NCI-H146 treated with DMSO at 0.1 percent for 48 hours (cell line): ENCODE measurements around the gene LIG3.
"Not testable (repeated sequence)": the region's sequence is repeated elsewhere in the genome, so short reads cannot be mapped to it uniquely, and the experiment has no call there.

ENCODE experiments used
- DNase-seq: peaks from one replicate; lab custom pipeline; 2025; ENCODE audit not compliant: unreplicated experiment; lab: John Stamatoyannopoulos, UW

The LIG3 gene

DNA sequence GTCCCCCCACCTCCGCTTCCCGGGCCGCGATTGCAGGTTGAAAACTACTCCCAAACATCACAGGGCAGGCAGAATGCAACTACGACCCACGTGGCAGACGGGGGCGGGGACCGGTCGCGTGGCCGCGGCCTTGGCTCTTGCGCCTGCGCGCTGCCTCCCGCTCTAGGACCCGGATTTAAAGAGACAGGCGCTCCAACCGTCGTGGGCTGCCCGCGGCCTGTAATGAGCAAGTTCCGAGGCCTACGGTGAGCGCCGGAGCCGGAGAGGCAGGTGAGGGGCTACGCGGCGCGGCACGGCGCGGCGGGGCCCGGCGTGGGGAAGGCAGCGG is at the start of gene LIG3:
Gene LIG3 (plus strand): TSS at position 160 of the 328 bp plus-strand sequence. CDS start 2,494 bp downstream, outside the sequence.
- peak; percentile 79 for DNase-seq

DNA sequence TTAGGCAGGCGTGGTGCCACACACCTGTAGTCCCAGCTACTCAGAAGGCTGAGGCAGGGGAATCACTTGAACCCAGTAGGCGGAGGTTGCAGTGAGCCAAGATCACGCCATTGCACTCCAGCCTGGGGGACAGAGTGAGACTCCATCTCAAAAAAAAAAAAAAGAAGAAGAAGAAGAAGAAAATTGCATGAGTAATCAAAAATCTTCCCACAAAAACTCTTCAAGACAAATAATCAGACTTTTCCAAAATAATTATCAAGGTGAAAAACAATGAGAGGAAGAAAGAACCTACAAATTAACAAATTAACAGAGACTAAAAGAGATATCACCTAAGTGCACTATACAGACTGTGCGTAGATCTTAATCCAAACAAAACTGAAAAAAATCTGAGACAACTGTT is 29.5 kb upstream of the LIG3 start:
- DNase-seq, result not testable (repeated sequence)

DNA sequence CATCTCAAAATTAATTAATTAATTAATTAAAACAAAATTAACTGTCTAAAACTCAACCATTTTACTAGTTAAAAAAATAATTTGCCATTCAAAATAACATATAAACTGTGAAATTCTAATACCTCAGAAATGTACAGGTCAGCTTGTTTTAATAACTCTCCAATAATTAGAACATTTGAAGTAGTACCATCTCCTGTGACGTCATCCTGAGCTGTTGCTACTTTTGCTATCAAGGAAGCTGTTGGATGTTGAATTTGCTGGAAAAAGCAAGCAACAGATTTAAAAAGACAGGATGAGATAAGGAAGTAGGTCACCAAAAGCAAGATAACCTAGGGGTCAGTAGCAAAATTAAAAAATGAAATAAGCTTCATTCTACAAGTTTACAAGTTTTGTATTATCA is 21.9 kb upstream of the LIG3 start:
- no peak for DNase-seq

DNA sequence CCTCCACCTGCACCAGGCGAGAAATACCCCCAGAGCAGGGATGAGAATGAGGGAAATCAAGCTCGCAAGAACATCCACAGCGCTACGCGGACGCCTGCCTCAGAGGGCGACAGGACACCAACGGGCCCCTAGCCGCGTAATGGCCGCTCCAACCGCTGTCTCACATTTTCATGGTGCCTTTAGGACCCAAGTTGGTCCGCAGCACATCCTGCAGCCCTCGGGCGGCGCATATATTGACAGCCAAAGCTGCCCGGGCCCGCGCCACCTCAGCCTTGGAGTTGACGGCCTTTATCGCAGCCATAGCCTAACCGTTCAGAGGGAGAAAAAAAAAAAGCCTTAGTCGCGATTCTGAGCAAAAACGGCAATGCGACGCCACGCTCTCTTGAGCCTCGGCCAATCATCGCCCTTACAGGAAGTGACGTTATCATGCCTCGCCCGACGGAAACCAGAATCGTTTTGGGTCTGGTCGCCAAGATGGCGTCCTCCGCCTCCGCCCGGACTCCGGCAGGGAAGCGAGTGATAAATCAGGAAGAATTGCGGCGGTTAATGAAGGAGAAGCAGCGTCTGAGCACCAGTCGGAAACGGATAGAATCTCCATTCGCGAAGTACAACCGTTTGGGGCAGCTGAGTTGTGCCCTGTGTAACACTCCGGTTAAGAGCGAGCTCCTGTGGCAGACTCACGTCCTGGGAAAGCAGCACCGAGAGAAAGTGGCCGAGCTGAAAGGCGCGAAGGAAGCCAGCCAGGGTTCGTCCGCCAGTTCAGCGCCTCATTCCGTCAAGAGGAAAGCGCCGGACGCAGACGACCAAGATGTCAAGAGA is 19.0 kb upstream of the LIG3 start, which contains the start of the genes CCT6B and ZNF830:
Gene CCT6B (minus strand): TSS at position 368 of the 819 bp plus-strand sequence. CDS start 67 bp downstream, at position 301.
Gene ZNF830 (plus strand): TSS at position 448 of the 819 bp plus-strand sequence. CDS start 27 bp downstream, at position 475.
- DNase-seq, result peak; percentile 75

DNA sequence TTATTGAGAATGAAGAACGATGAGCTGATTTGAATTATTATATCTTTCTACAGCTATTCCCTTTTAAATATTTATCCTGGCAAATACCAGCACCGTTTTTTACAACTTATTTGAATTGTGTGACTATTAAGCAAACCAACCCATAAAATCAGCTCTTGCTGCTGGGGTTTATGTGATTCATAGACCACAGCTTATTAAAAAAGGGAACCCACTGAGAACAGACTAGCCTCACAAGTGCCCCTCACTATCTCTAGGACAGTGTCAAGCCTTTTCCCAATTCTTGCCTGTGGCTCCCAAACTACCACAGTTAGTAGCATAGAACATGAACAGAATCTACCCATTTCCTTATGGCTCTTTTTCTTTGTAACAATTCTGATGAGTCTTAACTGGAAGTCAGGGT is 6.1 kb upstream of the LIG3 start:
- DNase-seq, result no peak

DNA sequence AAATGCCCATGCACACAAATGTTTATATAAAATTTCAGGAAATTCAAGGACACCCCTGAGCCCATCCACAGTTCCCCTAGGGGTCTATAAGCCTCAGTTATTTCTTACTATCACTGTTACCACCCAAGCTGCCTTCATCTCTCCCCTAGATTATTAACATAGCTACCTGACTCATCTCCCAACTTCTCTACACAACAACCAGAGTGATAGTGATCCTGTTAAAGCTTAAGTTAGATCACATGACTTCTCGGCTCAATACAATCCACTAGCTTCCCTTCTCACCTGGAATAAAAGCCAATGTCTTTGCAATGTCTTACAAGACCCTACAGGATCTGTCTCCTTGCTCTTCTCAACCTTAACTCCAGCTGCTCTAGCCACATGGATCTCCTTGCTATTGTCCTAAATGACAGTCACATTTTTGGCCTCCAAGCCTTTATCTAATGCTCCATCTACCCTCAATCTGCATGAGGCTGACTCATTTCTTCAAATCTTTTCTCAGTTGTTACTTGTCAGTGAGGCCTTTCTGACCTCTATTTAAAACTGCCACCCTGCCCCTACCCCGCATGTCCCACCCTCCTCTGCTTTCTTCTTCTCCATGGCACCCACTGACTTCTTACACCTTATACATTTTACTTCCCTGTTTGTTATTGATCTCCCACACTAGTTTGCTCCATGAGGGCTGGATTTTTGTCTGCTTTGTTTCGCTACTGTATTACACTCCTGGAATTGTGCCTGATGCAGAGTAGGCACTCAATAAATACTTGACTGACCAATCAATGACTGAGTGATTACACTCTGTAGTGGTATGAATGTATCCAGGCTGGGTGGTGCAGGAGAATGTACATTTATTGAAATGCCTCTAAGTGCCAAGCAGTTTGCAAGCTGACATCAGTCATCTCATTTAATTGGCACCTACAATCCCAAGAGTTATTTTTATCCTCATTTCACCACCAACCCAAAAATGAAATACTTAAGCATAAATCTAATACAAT is 5.2 kb upstream of the LIG3 start:
- DNase-seq, result no peak

DNA sequence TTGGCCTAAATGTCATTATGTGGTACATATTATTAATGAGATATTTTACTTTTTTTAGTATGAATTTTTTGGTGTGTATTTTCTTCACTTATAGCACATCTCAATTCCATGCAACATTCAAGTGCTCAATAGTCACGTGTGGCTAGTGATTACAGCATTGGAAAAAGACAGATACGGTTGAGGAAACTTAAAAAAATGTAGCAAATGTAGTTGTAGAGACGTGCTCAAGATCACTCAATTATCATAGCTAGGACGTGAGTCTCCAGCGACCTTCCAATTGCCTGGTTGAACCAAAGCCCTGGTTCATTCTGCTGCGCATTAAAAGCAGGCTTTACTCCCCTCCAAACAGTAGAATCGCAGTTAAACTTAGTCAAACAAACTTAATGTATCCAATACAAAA is 1.2 kb upstream of the LIG3 start:
- no peak for DNase-seq

DNA sequence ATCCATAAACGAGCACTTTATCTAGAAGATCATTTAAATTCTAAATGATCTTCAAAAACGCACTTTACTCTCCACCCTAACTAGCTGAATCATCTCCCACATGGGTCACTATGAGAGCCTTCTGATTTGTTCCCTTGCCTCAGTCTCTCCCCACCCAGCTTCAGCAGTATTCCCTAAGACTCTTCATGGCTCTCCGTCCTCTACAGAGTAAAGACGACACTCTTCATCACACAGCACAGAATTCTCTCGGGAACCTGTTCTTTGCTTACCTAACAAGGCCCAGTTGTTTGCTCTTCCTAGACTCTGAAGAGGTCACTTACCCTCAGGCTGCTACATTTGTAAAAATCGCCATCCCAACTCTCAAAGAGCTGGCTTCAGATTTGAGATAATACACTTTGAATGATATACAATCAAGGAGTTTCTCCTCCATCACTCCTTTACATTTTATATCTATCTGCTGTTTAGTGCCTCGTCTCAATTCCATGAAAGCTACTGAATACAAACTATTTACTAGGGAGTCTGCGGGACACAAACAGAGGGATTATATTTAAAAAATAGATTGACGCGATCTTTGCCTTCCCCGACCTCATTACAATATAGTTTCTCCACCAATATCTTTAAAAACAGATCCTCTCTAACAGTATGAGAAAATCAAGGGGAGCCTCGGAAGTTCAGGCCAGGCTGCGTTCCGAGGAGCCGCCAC is 511 bp upstream of the LIG3 start:
- DNase-seq, result no peak

DNA sequence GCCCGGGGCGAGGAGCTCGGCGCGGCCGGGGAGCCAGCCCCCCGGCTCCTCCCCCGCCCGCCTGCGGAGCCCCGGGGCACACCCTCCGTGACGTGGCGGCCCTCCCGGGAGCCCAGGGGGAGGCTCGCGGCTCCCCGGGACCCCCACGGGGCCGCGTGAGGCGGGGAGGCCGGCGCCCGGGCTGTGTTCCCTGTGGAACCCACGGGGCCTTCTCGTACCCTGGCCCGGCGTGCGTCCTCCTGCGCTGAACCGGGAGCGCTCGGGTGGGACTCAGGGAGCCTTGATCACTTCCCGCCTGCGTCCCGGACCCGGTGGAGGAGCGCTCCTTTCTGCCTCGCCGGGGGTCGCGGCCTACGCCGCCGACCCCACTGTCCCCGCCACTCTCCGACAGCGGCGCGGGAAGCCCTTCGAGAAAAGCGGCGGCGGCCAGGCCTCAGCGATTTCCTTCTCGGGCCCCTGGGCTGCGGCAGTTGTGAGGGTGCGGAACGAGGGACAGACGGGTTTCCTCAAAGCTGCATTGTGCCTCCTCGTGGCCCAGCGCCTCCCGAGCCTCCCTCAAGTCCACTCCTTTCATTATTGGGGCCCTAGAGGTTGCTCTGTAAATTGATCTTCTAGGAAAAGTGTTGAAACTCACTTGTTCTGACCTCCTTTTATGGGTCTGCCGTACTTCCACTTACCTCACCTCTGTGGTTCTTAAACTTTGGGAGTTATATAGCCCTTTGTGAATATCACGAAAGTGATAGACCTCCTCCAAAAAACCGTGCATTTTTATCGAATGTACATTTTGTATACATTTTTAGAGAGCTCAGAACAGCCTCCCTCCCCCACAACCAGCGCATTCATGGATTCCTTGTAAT is 597 bp downstream of the LIG3 start:
- DNase-seq, result peak; percentile 28

DNA sequence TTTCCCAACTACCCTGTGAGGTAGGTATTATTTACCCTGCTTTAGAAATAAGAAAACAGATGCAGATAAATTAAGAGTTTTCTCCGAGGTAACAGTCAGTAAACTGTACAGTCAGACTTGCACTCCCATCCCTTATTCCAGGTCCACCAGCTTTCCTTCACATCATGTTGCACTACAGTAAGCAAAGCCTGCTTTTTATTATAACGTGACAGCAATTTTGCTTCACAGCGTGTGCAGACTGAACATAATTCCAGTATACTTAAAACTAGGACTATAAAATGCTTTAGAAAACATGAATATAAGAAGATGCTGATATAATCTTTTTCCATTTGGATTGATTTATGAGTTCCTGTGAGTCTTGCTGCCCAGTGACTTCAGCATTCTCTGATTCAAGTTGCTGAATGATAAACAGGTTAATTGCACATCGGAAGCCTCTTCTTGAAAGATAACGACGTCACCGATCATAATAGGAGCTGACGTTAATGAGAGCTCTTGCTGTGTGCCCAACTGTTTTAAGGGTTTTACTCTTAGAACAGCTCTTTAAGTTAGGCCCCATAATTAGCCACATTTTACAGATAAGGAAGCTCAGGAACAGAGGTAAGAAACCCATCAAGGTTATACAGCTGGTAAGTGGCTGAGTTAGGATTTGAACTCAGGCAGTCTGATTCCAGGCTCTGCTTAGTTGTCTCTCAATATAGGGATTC is 1.4 kb downstream of the LIG3 start:
- peak; percentile 72 for DNase-seq

DNA sequence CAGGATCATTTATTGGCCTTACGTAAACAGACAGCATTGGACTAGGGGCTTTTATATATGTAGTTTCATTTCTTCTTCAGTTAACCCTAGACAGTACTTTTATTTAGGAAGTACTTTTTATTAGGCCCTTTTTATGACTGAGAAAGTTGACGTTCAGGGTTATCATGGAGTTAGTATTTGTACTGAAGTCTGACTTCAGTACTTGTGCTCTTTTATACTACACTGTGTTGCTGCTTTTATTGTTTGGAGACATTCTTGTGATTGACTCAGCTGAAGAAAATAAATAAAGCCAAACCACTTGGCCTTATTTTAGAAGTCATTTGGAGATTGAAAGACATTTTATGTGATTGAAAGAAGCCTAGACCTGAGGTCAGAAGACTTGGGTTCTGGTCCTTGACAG is 6.9 kb downstream of the LIG3 start:
- DNase-seq, result no peak

DNA sequence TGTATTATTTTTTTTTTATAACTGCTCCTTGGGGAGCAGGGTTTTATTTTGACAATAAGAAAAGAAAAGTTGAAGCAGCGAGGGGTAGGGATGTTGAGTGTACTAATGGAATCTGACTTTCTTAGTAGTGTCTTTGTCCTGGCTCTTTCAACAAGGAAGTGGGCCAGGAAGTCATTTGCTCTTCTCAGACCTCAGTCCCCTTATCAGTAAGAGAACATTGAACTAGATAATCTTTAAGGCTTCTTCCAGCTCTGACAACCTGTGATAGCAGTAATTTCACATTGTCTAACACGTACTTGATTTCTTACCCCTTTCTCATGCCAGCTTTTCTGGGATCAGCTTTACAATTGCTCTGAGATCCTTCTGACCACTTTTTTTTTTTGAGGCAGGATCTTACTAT is 8.3 kb downstream of the LIG3 start:
- DNase-seq, result no peak

DNA sequence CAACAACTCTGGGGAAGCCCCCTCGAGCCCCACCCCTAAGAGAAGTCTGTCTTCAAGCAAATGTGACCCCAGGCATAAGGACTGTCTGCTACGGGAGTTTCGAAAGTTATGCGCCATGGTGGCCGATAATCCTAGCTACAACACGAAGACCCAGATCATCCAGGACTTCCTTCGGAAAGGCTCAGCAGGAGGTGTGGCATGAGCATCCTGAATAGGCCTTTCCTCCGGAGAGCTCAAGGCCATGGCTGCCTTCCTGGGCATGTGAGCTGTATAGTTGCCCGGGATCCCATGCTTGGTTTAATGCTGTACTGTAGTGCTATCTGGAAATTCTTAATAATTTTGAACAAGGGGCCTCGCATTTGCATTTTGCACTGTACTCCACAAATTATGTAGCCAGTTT is 9.2 kb downstream of the LIG3 start:
- no peak for DNase-seq

DNA sequence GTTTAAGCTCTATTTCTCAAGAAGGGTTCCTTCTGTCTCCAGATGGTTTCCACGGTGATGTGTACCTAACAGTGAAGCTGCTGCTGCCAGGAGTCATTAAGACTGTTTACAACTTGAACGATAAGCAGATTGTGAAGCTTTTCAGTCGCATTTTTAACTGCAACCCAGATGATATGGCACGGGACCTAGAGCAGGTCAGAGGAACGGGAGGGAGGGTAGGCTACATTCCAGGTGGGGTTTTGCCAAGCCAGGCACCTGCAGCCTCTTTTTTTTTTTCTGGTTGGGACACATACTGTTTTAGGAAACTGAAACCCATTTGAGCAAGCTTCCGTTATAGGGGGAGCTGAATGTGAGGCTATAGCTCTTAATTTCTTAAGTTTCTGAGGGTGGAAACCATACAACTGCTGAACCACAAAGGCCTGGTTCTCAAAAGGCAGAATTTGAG is 10.6 kb downstream of the LIG3 start:
- DNase-seq, result no peak

DNA sequence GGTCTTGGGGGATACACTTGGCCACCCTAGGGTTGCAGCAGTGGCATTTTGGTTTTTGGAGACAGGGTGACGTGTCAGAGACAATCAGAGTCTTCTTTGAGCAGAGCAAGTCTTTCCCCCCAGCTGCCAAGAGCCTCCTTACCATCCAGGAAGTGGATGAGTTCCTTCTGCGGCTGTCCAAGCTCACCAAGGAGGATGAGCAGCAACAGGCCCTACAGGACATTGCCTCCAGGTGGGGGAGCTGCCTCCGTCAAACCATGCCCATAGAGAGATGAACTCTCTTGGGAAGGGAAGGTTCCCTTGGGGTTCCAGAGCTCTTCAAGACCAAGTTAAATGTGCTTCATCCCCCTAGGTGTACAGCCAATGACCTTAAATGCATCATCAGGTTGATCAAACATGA is 11.3 kb downstream of the LIG3 start:
- no peak for DNase-seq

DNA sequence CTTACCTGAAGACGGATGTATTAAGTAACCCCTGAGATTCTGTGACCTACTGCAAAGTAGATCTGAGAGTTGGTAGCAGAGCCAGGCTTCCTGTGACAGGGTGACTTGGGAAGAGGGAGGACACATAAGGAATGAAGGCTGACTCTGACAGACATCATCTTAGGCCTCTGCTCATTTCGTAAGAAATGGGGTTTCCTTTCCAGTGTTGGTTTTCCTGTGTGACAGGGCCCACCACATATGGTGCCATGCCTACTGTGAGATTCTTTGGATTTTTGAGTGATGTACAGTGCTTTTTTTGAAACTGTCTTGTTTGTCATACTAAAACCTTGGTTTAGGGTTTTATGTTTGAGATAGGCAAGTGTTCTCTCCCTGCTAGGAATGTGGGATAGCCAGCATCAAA is 12.7 kb downstream of the LIG3 start:
- no peak for DNase-seq

DNA sequence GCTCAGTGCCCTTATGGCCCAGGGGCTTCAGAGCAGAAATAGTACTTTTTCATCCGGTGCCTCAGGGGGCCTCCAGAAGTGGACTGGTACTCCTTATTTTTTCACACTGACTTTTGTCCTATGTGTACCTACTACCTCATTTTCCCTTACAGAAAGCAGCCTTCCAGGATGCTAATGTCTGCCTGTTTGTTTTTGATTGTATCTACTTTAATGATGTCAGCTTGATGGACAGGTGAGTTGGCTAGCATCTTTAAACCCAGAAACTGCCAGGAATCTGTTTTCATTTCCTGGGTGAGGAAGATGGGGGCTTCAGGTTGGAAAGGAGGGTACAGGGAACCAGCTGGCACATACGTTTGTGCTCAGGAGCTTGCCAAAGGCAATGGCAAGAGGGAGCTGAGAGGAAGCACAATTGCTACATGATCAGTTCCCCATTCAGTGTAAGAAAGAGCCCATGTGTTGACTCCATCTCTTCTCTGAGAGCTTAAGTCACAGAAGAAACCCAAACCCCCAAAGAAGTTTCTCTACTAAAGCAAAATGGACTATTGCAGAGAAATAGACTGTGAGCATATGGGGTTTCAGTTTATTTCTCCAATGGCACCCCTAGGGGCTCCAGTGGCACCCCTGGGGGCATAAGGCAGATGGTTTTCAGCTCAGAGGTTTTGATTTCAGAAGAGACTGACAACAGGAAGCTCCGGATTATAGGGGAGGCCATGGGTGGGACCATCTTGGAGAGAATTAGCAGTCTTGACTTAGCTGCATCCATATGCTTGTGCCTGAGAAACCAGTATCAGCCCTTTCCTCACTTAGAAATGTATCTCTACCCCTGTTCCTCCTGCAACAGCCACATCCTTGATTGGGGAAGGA is 16.3 kb downstream of the LIG3 start:
- DNase-seq, result no peak

DNA sequence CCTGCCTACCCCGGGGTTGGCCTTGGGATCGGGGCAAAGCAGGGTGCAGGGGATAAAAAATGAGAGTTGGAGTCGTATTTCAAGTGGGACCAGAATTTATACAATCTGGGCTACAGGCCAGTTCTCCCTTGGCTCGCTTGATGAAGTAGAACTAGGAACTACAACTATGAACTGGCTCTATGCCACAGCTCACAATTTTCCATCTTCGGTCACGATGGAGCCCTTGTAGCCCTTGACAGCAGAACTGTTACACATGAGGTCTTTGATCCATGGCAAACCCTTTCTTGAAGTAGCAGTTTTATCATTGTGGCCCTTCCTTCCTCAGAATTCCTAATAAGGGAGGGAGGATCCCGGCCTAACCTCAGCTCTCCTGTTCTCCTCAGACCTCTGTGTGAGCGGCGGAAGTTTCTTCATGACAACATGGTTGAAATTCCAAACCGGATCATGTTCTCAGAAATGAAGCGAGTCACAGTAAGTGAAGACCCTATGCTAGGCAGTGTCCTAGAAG is 17.1 kb downstream of the LIG3 start:
- no peak for DNase-seq
